PC-9 (cell line): ENCODE results near the gene EHMT1.

ENCODE experiments used
- CTCF ChIP-seq: fragments of 200-600 bp; sonication (generic); conservative IDR thresholded peaks from 2 replicates; pipeline ENCODE4 v1.6.1; 2017; ENCODE audit warnings: mixed run types, antibody characterized with exemption, mild to moderate bottlenecking, moderate library complexity
- EZH2 ChIP-seq: fragments of 200-600 bp; sonication (generic); IDR thresholded peaks from 2 replicates; pipeline ENCODE4 v1.8.0; 2017; ENCODE audit warnings: antibody characterized with exemption, low read depth

- no peak for TF ChIP-seq CTCF
- no peak for TF ChIP-seq EZH2
These were observed 55.1 kb downstream of the EHMT1 start for GRCh38 chr9:137673886-137674285.
